Measurements from ENCODE around the gene USP21. TPM values are rescaled to one million over a fixed set of nuclear protein-coding genes. Genes with fewer than 3 reads are reported as not detected.
A peak's percentile ranks its signal among the peaks of the same experiment; 100 is the strongest.

The USP21 gene
- total and polyA plus RNA-seq, 2 of the 13 experiments (the other 11 are each of a cell fraction or from before 2014, with no cell fraction given) = 10.1 to 33.1 TPM

DNA sequence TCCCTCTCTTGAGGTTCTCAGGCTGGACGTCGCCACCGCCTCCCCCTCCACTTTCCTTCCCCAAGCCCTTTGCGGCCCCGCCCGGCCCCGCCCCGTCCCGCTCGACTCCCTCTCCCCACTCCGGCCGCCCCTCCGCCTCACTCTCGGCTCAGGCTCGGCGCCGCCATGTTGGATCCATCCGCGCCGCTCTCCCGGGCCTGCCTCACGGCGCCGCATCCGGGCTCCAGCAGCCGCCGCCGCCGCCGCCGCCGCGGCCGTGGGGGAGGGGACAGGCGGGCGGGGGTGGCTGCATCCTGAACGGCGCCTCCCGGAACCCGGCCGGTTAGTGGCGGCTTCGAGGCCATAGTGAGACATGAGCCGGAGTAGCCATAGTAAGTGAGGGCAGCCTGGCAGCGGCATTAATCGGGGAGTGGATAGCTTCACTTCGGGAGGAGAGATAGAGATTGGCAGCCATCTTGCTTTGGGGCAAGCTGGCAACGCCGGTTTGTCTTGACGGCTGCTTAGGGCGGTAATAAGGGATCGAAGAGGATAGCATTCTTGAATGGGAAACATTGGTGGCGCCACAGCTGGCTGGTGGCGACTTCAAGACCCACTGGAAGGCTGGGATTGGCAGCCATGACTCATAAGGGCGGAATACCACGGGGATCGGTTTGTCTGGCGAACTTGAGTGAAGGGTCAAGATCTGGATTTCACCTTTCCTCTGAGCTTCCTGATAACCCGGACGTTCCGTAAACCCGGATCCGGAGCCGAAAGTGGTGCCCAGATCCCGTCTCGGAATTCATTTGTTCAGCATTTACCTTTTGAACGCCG lies 26.7 kb upstream of the USP21 start, which contains the start of gene DEDD (continued):
- no peak for TF ChIP-seq ZNF430 (CRISPR knock-in tag; IDR thresholded peaks at IDR 0.05)
- TF ChIP-seq ZNF546 (CRISPR knock-in tag; conservative IDR thresholded peaks at IDR 0.05) = 0 out of 2 replicates have a peak, but pooled peaks have one; percentile 35
- TF ChIP-seq SOX13 (IDR thresholded peaks at IDR 0.05) = no peak
- TF ChIP-seq SOX13 (CRISPR knock-in tag; conservative IDR thresholded peaks at IDR 0.05 in 1 of 2, IDR thresholded peaks at IDR 0.05 in 1 of 2) = peak in 1 of 2 experiments; percentile 15; a peak in 1 of 4 replicates
- TF ChIP-seq, protein P1, sequence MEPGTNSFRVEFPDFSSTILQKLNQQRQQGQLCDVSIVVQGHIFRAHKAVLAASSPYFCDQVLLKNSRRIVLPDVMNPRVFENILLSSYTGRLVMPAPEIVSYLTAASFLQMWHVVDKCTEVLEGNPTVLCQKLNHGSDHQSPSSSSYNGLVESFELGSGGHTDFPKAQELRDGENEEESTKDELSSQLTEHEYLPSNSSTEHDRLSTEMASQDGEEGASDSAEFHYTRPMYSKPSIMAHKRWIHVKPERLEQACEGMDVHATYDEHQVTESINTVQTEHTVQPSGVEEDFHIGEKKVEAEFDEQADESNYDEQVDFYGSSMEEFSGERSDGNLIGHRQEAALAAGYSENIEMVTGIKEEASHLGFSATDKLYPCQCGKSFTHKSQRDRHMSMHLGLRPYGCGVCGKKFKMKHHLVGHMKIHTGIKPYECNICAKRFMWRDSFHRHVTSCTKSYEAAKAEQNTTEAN (CRISPR knock-in tag; conservative IDR thresholded peaks at IDR 0.05) = 0 out of 2 replicates have a peak, but pooled peaks have one; percentile 23
- no peak for TF ChIP-seq PTBP1 (IDR thresholded peaks at IDR 0.05; ENCODE audit: low read depth, low read length, poor library complexity, severe bottlenecking)
- TF ChIP-seq ZFP36L1 (CRISPR knock-in tag; IDR thresholded peaks at IDR 0.05) = no peak
- TF ChIP-seq ZBTB20 (CRISPR knock-in tag; IDR thresholded peaks at IDR 0.05; ENCODE audit: borderline replicate concordance, low read depth) = peak; percentile 1; the same call in 1 of the 2 replicates
- TF ChIP-seq, protein P2, sequence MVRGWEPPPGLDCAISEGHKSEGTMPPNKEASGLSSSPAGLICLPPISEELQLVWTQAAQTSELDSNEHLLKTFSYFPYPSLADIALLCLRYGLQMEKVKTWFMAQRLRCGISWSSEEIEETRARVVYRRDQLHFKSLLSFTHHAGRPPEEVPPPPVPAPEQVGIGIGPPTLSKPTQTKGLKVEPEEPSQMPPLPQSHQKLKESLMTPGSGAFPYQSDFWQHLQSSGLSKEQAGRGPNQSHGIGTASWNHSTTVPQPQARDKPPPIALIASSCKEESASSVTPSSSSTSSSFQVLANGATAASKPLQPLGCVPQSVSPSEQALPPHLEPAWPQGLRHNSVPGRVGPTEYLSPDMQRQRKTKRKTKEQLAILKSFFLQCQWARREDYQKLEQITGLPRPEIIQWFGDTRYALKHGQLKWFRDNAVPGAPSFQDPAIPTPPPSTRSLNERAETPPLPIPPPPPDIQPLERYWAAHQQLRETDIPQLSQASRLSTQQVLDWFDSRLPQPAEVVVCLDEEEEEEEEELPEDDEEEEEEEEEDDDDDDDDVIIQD (CRISPR knock-in tag; IDR thresholded peaks at IDR 0.05; ENCODE audit: low read depth) = 0 out of 2 replicates have a peak, but pooled peaks have one; percentile 15
- TF ChIP-seq, protein P3, sequence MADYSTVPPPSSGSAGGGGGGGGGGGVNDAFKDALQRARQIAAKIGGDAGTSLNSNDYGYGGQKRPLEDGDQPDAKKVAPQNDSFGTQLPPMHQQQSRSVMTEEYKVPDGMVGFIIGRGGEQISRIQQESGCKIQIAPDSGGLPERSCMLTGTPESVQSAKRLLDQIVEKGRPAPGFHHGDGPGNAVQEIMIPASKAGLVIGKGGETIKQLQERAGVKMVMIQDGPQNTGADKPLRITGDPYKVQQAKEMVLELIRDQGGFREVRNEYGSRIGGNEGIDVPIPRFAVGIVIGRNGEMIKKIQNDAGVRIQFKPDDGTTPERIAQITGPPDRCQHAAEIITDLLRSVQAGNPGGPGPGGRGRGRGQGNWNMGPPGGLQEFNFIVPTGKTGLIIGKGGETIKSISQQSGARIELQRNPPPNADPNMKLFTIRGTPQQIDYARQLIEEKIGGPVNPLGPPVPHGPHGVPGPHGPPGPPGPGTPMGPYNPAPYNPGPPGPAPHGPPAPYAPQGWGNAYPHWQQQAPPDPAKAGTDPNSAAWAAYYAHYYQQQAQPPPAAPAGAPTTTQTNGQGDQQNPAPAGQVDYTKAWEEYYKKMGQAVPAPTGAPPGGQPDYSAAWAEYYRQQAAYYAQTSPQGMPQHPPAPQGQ (CRISPR knock-in tag; IDR thresholded peaks at IDR 0.05; ENCODE audit: borderline replicate concordance) = no peak
- TF ChIP-seq NAIF1 (CRISPR knock-in tag; IDR thresholded peaks at IDR 0.05; ENCODE audit: borderline replicate concordance) = 0 out of 2 replicates have a peak, but pooled peaks have one; percentile 11
- TF ChIP-seq CBFB (CRISPR knock-in tag; IDR thresholded peaks at IDR 0.05) = peak; percentile 13; the same call in 1 of the 2 replicates
- 0 out of 2 replicates have a peak, but pooled peaks have one; percentile 32 for TF ChIP-seq ZNF749 (CRISPR knock-in tag; IDR thresholded peaks at IDR 0.05; ENCODE audit: borderline replicate concordance)
- no peak for TF ChIP-seq ISX (CRISPR knock-in tag; conservative IDR thresholded peaks at IDR 0.05)
- TF ChIP-seq ZNF296 (CRISPR knock-in tag; conservative IDR thresholded peaks at IDR 0.05) = no peak
- no peak for TF ChIP-seq CBX2 (IDR thresholded peaks at IDR 0.05; ENCODE audit: low read depth, low read length)
- TF ChIP-seq CBX2 (CRISPR knock-in tag; IDR thresholded peaks at IDR 0.05; ENCODE audit: low read depth) = no peak
- TF ChIP-seq LCORL (IDR thresholded peaks at IDR 0.05) = no peak
- TF ChIP-seq LCORL (CRISPR knock-in tag; IDR thresholded peaks at IDR 0.05) = 0 out of 2 replicates have a peak, but pooled peaks have one; percentile 28
- no peak for TF ChIP-seq ZNF317 (CRISPR knock-in tag; IDR thresholded peaks at IDR 0.05)
- peak; percentile 12; the same call in 1 of the 2 replicates for TF ChIP-seq ZNF460 (CRISPR knock-in tag; IDR thresholded peaks at IDR 0.05; ENCODE audit: borderline replicate concordance)
- no peak; the same call in 1 of the 2 replicates for TF ChIP-seq KDM5B (CRISPR knock-in tag; IDR thresholded peaks at IDR 0.05; ENCODE audit: borderline replicate concordance)
- peak; percentile 90 for TF ChIP-seq RBFOX2 (IDR thresholded peaks at IDR 0.05; ENCODE audit: low read depth, low read length)
- peak; percentile 49 for TF ChIP-seq XRCC5 (optimal IDR thresholded peaks at IDR 0.05; ENCODE audit: low read length)
- TF ChIP-seq ZNF24 (IDR thresholded peaks at IDR 0.05) = peak; percentile 79
- TF ChIP-seq AGO2 (optimal IDR thresholded peaks at IDR 0.05; ENCODE audit: low read depth, low read length) = peak; percentile 83
